Measurements from ENCODE around the gene ADGRV1.
"Not testable (repeated sequence)": the region's sequence is repeated elsewhere in the genome, so short reads cannot be mapped to it uniquely, and the experiment has no call there.

ADGRV1 gene

DNA sequence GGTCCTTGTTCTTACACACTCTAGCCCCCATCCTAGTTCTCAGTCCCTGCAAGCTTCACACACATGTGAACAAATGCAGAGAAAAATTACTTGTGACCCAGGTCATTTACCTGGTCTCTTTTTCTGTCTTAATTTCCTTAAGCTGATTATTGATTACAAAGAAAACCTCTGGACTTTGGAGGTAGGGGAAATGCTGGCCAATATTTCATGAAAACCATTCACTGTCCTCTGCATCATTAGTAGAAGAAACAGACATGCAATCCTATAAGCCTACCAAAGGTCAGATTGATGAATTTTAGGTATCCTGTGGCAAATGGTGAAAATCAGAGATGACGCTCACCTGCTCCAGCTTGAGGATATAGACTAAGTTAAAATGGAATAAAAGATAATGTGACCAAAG, 457.7 kb downstream of the ADGRV1 start:
- no peak for DNase-seq

DNA sequence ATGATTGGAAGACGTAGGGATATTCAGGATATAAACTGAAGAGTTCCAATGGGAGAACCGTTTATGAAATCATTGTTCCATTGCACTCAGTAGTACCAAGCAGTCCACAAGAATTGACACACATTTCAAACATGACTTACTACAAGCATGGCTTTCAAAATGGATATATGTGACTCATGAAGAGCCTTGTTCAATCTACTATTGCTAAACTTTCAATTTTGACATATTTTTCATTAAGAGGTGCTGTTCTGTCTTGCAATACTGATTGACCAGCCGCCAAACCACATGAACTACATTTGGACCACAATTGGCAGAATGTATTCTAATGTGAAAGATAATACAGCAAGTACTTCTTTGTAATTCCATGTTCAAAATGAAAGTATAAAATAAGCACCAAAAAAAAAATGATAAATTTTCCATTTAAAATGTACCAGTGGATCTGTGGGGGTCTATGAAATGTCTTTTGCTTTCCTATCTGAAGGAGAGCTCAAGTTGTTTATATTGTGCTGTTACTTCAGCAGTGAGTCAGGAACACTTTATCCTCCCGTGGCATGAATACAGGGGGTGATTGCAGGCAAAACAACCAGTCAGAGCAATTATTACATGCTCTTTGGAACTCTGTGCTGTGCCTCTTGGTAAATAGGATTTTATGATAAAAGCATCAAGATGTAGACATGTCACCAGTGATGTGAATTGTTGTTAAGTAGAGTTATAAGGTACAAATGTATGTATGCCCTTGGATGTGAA, 458.5 kb downstream of the ADGRV1 start:
- DNase-seq, result no peak

- DNase-seq, result no peak
Observed at GRCh38 chr5:91018200-91018599, 459.6 kb downstream of the ADGRV1 start.

DNA sequence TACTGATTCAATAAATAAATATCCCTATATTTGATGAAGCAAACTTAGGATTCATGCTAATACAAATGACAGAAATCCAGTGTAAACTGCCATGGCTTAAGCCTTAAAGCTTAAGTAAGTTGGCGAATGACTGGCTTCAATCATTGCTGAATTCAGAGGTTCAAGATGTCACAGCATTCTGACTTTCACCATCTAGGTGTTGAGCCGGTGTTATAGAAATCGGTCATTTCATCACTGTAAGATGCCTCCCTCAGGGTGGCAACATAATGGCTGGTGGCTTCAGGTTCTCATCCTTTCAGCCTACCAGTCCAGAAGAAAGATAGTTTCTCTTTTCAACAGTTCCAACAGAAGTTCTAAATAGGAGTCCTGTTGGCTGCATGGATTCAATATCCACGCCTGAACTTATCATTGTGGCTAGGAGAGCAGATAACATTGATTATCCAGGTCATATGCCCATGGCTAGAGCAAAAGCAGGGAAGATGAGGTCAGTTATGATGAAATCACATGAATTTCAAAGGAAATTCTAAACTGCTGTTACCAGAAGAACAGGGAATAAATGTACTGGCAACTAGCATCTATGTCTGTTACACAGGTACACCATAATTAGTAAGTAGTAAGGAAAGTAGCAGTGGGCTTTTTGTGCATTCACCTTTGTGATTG, 460.2 kb downstream of the ADGRV1 start:
- DNase-seq, result no peak

DNA sequence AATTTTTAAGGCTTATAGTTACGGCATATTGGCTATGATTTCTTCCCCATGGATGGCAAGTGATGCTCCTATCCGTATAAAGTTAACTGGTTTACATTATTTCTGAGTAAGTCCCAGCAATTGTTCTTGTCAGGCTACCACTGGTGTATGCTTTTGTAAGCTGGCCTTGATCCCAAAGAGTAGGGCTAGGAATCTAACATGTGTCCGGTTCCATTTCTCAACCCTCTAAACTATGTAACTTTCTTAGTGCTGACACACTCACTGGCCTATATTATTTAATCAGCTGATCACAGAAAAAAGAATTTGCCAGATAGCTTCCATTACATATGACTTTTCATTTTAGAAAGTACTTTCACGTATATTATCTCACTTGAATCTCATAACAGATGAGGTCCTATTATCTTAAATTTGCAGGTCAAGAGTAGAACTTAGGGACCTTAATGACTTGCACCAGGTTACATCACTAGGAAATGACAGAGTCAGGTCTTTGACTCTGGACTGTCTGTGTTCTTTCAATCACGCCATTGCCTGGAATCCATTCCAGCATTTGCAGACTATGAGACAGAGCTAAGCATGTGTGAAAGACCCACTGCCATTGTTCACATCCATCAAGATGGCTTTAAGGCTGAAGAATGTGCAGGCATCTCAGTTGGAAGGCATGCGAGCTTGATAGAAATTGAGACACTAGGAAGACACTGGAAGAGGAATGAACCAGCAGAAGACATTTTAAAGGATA, 461.6 kb downstream of the ADGRV1 start:
- no peak for DNase-seq

GRCh38 chr5:91022518-91022917, 463.9 kb downstream of the ADGRV1 start:
- DNase-seq, result peak in 1 of 2 experiments; percentile 39

- no peak for DNase-seq
Observed at GRCh38 chr5:91024206-91024605, 465.6 kb downstream of the ADGRV1 start.

DNA sequence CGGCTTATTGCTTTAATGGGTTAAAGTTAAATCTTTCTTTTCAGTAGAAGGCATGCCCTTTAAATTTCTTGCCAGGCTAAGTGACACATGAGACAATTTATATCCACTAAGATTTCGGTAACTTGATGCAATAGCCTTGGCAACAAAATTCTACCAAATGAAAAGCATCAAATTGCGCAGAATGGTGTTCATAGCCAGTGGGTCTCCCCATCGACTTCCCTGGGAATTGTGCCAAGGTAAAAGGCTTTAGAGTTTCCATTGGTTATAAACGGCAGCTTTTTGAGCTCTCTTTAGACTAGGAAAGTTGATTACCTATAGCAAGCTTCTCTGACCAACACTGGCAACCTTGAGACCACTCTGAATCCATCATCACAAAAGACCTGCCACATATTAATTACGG, 466.1 kb downstream of the ADGRV1 start:
- no peak for DNase-seq

DNA sequence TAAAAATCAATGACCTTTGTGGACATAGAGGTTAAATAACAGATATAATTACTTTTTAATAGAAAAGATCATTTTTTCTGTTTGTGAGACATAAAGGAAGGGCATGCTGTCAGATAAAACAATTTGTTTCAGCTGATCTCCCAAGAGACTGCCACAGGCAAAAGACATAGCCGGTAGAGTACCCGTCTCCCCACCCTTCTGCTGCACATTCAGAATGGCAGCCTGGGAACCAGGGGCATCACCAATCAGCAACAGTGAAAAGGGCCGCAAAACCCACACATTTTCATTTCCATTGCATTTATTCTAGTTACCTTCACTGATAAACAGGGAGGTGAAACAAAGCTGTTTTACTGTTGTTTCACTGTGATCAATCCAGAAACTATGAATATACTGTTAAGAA, 466.9 kb downstream of the ADGRV1 start:
- DNase-seq, result no peak

DNA sequence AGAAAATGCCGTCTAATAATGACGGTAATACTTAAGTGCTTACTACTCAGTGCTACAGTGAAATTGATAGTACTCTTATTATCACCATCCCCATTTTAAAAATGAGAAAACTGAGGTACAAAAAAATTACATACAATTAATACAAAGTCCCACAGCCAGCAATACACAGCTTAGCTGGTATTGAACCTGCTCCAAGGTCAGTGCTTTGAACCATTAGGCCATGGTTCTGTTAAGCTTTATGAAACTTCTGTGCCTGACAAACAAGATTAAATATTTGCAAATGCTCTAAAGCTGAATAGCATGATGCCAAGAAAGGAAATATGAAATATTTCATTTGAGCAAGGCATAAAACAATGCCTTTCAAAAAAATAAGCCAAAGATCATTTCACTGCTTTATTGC, 467.4 kb downstream of the ADGRV1 start:
- DNase-seq, result no peak

DNA sequence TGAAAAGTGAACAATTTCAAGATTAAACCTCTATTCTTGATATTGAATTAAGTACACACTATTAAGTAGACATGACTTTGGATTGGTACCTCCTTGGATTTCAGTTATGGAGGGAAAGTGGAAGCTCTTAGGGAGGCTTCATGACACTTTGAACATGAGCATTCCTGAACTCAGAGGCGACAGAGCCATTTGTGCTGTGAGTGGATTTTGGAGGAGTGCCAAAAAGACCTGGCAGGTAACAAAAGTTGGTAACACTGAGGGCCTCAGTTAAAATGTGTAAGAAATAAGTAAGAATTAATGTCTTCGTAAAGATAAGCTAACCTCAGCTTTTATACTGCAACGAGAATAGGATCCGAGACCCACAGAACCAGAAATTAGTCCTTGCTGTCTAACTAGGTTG, 467.9 kb downstream of the ADGRV1 start:
- no peak for DNase-seq

DNA sequence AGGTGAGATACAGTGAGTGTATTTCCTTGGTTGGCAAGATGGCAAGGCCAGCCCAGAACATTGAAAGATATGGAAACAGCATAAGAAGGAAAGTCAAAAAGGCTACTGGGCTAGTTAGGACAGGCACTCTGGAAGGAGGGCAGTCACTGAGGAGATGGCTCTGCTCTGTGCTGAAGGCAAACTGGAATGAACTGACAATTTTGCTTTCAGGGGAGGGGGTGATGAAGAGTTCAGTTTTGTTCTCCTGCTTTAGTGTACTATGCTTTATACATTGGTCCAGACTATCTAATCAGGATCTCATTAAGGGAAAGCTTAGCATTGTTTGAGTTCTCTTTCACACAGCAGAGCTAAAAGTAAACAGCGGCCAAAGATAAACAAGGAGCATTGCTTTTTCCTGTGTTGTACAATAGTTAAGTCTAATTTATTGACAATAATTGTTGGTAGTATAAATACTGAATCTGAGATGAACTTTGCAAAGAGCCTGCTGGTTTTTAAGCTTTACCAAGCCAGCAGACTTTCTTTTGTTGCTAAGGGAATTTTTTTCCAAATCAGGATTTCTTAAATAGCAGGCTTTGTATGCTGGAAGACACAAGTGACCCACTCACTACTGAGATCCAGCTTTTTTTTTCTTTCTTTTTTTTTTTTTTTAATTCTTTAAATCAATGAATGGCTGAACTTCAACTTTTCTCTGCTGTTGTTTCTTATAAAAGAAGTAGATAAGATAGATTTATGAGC, 469.0 kb downstream of the ADGRV1 start:
- DNase-seq, result peak; percentile 36 to 79

DNA sequence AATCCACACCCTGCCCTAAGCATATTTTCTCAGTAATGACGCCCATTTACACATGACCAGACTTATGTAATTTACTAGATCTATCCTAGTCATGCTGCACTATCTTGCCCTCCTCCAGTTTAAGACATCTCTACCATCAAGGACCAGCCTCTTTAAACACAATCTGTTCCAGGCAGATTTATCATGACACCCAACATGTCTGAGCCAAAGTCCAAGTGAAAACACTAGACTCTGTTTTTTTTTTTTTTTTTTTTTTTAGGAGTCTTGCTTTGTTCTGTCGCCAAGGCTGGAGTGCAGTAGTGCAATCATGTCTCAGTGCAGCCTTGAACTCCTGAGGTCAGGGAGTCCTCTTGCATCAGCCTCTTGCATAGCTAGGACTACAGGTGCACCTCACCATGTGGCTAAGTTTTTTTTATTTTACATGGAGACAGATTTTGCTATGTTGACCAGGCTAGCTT, 469.9 kb downstream of the ADGRV1 start:
- no peak for DNase-seq

DNA sequence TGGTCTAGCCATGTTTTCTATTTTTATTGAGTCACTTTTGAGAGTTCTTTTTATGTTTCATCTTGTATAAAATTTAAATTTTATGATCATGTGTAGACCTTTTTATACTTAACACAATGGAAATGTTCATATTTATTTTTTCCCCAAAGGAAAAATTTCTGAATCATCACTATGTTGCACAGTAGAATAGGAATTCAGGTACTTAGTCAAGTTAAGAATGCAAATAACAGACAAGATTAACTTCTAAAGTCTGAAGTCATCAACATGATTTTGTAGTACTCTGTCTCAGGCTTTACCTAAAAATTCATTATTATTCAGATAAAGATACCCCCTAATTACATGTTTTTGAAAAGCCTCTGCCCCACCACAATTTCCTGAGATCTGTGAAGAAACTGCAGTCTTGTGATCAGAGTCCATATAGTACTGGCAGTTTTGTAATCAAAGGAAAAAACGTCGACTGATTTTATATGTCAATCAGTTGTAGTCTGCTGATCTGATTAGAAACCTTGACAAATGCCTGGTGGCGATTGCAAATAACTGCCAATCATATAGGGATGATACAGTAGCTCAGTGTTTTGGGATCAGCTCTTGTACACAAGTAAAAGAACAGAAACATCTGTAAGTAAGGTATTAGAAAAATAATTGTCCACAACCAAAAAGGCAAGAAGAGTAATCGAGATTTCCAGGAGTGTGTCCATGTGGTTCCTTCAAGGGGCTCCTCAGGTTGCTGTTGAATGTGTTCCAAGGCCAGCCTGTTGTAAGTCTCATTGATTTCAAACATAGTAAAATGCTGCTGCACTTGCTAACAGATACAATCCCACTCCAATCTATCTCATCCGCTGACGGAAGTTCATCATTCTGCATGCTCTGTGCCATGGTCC, 472.2 kb downstream of the ADGRV1 start:
- no peak for DNase-seq

DNA sequence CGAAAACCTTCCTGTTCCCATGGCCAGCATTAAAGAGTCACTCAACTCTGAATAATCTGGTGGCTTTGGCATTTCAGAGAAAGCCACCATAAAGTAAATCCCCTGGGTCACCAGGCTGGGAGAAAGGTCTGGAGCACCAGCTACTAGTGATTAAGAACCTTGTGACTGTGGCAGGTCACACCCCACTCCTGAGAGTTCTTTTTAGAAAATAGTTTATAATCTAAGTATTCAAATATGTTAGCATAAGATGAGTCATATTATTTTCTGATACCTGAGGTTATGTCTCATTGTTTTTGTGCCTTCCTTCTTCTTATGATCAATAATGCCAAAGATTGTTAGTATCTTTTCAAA, 472.8 kb downstream of the ADGRV1 start:
- DNase-seq, result no peak

GRCh38 chr5:91032125-91032524, 473.5 kb downstream of the ADGRV1 start:
- DNase-seq, result no peak

DNA sequence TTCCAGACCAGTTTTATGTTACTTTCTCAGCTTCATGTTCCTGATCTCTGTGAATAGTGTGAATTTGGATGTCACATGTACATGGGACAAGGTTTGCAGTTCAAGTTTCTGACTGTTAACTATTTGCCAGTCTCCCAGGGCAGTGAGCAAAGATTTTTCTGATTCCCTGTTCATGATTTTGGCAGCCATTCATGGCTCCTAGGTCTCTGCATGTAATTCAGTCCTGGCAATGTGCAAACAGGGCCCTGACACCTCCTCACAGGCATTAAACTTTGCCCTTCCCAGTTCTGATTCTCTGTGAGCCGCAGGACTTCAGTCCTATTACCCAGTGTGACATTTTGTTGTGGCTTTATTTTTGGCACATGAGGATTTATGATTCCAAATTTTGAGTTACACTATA, 474.8 kb downstream of the ADGRV1 start:
- DNase-seq, result no peak

DNA sequence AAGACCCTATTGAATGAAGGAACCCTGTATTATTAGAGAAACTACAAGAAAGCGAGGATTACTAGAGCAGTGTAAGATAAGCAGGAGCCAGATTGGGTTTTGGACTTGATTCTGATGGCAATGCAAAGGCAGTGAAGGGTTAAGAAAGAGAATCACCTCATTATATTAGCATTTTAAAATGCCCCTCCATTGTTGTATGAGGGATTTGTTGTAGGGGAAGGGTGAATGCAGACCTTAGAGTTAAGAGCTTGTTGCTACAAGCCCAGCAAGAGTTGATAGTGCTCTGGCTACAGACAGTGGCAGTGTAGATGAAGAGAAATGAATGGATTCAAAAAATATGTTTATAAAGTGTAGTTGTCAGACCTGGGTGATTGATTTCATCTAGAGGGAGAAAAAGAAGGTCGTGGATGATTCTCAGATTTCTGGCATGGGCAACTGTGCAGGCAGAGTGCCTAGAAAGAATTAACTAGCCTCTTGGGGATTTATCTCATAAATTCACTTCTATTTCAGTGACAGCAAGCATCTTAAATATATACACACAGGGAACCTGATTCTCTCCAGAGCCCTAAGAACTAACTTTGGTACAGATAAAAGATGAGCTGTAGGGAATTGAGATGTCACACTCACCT, 479.7 kb downstream of the ADGRV1 start:
- peak in 1 of 2 experiments; percentile 56 for DNase-seq

GRCh38 chr5:91041132-91041531, 482.5 kb downstream of the ADGRV1 start:
- DNase-seq, result not testable (repeated sequence)

- no peak for DNase-seq
Observed at GRCh38 chr5:91042247-91042935, 483.8 kb downstream of the ADGRV1 start.

DNA sequence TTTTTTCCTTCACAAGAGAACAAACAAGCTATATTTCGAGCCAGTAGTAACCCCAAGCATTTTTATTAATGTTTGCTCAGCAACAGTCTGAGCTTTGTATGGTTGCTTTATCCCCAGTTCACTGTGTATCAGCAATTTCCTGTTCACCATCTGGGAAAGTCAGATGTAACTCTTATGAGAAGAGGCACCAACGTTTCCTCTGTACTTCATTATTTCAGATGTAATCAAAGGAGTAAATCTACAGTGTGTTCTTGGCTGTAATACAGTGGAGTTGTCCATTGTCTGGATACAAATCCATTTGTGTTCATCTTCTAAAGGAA, 484.3 kb downstream of the ADGRV1 start:
- DNase-seq, result no peak
